Hematopoietic multipotent progenitor cell treated with erythropoietin and hydrocortisone succinate and interleukin-3 and kit ligand, for 6 days (in vitro differentiated cells): ENCODE results near the gene CHD9.

Source experiments
- DNase-seq: peaks from one replicate; pipeline ENCODE4 v3.0.0-alpha.2; 2015

Gene CHD9

DNA sequence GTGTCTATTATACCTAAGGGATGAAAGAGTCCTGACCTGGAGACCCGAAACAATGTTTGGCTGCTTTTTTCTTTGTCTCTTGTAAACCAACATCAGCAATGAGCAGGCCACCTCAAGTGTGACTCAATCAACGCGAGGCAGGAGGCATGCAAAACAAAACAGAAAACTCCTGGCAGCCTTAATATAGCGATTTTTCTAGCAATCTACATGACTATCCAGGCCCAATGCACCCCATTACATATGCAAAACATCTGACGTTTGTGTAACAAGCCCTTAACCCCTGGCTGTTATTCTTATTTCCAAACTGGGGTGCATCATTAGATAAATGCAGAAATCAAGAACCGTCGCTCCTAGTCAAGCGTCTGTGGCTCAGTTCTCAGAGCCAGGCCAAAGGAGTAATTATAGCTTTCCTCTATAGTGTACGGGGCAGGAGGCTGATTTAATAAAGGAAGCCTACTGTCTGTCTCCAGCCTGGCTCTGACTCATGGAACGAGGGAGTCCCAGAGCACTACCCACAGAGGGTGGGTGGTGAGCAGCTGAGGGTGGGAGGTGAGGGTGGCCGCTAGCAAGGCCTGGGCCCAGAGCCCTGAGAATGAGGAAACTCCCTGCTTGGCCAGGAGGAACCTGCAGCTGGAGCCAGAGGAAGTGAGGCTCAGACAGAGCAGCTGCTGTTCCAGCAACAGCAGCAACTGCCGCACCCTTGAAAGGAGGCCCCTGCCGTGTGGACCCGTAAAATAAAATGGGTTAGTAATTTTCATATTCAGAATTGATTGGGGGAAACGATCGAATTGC, 43.9 kb downstream of the CHD9 start:
- DNase-seq = peak; percentile 76

DNA sequence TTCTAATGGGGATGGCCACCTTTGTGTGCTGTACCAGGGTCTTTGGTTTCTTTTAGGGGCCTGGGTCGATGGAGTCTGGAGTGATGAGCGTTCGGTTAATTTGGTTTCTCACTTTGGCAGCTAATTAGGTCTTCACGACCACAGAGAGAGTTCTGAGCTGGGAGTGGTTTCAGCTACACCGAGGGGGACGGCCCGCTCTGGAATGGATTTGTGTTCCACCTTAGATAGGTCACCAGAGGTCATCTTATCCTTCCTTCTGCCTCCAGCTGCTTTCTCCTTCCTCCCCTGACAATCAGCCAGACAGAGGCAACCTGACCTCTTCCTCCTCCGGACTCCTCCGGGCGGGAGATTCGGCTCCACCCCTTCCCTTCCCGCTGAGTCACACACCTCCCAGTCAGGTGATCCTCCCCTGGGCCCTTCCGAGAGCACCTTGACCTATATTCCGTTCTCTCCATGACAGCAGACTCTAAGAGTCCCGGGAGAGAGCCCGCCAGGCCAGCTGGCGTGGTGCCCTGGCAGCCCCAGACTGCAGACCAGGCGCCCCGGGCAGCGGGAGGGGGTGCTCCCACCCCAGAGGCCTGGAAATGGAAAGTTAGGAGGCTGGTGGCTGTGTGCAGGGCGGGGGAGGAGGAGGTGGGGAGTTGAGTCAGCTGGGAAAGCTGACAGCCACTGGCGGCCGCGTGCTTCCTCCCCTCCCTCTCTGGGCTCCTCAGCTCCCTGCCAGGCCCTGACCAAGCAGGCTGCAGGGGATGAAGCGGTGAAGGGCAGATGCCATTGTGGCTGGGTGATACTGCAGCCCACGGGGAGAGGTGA, 44.7 kb downstream of the CHD9 start:
- peak; percentile 87 for DNase-seq

DNA sequence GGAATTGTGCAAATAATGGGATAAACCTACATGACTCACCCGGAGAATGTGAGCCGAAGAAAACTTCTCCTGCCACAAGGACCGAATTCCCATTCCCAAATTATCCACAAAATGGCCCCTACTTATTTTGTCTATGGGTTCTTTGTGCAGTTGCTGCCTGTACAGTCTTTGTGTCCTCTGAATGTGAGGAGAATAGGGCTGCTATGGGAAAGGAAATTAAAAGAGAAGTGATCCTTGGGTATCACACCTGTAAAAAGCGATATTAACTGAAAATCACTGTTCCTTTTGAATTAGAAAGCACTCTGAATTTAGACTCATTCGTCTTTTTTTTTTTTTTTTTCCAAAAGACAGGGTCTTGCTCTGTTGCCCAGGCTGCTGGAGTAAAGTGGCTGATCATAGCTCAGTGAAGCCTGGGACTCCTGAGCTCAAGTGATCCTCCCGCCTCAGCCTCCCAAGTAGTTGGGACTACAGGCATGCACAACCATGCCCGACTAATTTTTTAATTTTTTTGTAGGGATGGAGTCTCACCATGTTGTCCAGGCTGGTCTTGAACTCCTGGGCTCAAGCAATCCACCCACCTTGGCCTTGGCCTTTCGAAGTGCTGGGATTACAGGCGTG, 45.4 kb downstream of the CHD9 start:
- DNase-seq = no peak

DNA sequence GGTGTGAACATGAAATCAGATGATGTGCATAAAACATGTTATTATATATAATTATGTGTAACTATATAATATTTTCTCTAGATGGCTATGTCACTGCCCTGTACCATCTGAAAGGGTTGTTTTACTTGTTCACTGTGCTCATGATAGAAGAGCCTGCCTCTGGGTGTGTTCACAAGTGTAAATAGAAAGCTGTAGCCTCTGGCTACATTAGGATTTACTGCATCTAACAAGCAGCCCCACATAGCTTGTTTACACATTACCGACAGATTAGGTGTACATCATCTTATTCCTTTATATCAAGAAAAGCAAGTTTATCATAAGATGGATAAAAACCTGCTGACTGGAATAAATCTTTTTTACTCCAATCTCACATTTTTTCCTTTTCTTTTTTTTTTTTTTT, 46.1 kb downstream of the CHD9 start:
- no peak for DNase-seq

DNA sequence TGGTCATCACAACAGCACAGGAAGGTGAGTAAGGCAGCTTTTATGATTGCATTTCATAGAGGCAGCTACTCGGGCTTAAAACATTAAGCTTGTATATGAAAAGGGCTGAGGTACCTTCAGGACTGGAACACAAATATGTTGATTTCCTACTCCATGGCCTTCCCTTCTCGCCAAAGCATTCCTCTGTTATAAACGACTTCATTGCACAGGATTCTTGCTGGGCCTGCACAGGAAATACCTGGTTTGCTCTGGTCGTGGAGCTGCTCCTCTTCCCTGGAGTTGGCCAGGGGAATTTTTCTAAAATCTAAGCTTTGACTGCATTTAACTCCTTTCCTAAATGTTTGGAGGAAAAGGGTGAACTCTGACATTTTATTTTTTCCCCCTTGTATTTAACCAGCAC, 49.0 kb downstream of the CHD9 start:
- DNase-seq = no peak

DNA sequence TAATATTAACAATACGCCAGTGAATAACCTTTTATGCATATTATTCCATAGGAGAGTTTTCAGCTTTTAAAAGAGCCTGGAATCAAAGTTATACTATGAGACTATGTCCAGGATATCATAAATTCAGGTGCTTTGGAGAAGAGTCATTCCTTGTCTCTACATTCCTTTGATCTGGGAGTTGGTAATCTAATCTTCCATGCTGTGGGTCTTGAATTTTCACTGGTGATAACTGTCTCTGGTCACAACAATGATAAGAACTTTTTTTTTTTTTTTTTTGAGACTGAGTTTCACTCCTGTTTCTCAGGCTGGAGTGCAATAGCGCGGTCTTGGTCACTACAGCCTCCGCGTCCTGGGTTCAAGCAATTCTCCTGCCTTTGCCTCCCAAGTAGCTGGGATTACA, 50.8 kb downstream of the CHD9 start:
- DNase-seq = no peak

DNA sequence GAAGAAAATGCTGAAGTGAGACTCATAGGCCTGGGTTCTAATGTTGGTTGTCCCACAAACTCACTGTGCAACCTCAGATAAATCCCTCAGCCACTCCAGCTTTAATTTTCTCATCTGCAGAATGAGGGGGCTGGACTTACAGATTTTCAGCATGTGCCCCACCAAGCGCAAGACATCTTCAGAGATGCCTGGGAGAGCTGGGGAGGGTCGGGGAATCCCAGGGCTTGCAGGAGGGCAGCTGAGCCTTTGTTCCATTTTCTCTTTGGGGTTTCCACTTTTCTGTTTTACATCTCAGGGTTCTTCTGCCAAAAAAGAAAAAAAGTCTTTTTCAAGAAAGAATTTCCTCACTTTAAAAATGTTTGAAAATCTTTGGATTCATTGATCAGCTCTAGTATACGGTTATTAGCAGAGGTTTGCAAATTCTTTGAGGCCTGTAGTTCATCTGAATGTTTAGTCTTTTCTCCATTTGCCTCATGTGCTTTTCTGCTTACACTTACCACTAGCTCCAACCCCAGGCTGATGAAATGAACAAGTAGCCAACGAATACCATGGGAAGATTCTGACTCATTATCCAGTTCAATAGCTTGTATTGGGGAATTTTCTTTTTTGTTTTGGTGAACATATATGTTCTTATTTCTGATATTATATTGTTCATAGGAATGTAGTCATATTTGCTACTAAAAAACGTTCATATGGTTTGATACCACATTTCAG, 56.4 kb downstream of the CHD9 start:
- DNase-seq = no peak

DNA sequence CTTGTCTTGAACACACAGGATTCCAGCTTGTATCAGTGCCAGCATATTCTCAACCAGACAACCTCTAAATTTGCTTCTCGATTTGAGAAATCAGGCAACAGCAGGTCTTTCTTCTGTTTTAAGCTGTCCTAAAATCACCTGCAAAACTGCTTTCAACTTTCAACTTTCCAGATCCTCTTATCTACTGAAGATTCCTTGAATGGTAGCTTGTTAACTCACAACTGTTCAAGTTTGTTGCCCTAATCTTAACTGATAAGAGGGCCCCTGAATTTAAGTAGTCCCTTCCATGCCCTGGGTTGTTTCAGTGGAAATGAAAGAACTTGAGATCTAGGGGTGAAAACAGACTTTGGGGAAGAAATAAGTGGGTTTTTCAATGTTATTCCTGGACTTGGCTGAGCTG, 57.2 kb downstream of the CHD9 start:
- DNase-seq = peak; percentile 63

DNA sequence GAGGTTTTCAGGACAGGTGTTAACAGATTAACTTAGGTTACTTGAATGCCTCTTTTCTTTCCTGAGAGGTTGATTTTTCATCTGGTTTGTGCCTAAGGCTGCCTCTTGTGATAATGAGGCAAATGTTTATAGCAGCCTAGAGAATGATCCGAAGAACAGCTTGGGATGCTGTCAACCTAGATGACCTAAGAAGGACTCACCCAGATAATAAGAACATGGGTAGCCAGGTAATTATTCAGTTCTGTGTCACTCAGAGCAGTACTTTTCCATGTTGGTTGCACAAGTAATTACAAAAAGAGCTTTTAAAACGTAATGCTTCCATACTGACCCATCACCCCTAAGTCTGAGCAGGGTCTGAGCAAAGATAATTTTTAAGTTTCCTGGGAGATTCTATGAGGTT, 60.3 kb downstream of the CHD9 start:
- no peak for DNase-seq

DNA sequence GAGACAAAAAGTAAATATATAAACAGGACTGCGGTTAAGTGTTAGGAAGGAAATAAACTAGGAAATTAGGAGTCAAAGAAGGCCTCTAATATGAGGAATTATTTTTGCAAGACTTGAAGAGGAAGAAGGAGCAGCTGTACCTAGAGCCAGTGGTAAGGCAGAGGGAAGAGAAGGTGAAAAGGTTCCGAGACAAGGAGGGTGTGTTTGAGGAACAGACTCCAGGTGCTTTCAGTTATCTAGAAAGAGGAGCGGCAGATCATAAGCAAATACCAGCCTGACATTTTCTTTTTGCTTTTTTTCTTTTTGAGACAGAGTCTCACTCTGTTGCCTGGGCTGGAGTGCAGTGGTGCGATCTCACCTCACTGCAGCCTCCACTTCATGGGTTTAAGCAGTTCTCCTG, 61.0 kb downstream of the CHD9 start:
- DNase-seq = no peak

DNA sequence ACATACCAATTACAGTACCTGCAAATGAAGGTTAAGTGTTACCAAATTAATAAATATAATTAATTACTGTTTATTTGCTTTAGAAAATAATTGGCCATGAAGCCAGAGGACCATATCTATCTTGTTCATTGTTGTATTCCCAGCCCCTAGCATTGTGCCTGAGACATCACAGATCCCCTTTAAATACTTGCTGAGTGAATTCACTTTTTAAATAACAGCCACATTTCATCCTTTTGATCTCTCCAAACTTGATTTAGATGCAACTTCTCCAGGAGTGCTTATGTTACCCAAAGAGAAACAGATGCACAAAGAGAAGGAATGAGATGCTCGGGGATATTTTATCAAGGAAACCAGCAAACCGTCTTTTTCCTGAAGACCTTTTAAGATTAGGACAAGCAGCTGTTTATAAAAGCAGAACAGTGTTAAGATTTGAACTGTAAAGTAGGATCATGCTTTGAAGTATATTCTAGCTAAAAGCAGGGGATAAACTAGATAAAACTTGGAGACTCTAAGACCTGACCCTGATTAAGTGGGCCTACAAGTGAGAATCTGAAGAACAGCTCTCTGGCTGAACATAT, 66.3 kb downstream of the CHD9 start:
- peak; percentile 27 for DNase-seq

DNA sequence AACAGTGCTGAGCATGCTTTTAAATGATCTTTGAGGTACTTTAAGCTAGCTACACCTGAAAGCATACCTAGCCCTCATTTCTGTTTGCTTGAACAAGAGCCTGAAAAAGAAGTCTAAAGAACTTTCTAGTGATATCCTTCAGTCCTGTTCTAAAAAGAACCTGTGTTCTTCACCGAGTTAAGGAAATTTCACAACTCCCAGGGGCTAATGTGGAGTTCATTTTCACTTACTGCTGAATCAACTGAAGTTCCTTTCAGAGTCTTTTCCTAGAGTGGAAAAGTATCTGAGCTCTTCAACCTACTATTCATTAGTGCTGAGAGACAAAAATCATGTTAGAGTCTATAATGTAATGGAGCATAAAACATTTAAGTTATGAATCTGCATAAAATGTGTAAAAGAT, 66.9 kb downstream of the CHD9 start:
- DNase-seq = no peak

DNA sequence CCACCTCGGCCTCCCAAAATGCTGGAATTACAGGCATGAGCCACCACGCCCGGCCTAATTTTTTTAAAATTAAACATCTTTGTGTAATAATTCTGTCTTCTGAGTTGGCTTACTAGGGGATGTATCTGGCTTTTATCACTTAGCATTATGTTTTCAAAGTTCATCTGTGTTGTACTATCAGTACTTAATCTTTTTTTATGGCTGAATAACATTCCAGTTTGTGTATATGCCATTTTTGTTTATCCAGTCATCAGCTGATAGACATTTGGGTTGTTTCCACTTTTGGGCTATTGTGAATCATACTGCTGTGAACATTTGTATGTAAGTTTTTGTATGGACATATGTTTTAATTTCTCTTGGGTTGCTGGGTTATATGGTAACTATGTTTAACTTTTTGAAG, 69.0 kb downstream of the CHD9 start:
- no peak for DNase-seq

DNA sequence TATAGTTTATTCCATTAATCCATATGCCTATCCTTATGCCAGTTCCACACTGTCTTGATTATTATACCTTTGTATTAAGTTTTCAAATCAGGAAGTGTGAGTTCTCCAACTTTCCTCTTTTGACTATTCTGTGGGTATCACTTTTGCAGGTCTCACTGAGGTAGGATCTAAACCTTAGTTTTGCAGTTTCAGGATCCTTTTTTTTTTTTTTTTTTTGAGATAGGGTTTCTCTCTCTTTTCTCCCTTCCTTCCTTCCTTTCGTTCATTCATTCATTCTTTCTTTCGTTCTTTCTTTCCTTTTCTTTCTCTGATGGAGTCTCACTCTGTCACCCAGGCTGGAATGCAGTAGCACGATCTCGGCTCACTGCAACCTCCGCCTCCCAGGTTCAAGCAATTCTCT, 71.6 kb downstream of the CHD9 start:
- no peak for DNase-seq

DNA sequence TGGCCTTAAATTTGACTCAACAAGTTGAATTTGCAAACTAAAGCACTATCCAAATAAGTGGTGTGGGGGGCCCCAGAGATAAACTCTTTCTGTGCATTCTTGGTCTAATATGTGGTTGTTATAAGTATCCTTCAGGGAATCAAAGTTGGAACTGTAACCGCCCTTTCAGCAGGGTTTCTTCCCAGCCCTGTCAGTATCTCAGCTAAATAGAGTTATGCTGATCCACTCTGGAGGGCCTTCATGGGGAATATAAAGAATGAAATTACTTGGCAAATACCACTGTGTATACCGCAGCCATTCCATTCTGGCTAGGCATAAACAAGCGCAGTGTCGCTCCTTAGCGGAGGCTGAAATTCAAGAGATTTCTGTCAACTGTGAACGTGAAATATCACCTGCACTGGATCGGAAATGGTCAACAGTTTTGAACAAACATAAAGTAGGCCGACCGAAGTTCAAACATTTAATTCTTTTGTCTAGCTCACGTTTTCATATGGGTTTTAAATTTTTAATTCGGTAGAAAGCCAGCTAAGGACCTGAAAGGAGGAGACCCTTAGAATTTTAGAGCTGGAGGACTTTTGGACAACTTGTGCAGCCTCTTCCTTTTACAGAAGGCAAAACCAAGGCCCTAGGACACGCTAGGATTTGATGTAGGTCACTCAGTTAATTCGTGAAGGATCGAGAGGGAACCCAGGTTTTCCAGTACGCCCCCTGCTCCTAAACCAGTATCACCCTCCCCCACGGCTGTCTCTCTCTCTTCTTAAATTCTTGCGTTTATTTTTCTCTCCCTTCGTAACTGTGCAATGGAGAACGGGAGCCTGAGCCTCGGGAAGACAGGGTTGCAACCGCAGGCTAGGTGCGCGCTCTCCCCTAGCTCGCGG, 74.7 kb downstream of the CHD9 start:
- DNase-seq = peak; percentile 38

DNA sequence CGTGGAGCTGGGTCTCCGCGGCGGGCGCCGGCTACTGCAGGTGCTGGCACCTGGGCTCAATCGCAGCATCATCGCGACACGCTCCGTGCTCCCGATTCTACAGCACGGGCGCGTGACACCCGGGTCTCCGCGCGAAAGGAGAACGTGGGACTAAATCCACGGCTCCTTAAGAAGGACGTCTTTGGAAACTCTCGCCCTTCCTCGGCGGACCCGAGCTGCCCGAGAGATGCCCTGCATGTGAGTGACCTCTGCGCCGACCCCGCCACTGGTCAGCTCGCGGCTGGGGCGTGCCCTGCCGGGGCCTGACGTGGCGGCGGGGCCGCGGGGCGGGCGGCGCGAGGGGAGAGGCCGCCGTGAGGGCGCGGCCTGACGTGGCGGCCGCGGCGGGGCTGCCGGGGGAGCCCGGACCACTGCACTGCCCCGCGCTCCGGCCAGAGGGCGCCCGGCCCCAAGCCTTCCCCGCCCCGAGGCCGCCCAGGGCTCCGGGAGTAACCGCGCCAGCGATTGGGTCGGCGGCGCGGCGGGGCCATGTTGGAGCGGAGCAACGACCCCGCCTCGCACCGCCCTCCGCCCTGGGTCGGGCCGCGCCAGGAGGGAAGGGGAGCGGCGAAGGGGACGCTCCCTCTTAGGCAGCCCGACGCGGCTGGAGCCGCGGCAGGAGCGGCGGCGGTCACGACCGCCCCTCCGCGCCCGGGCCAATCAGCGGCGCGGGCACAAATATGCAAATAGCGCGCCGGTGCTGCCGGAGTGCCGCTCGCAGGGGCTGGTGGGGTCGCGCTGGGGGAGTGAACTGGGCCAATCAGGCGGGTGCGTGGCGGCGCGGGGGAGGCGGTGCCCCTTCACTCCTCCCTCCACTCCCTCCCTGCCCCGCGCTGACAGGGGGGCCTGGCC, 75.6 kb downstream of the CHD9 start:
- DNase-seq = peak; percentile 97

DNA sequence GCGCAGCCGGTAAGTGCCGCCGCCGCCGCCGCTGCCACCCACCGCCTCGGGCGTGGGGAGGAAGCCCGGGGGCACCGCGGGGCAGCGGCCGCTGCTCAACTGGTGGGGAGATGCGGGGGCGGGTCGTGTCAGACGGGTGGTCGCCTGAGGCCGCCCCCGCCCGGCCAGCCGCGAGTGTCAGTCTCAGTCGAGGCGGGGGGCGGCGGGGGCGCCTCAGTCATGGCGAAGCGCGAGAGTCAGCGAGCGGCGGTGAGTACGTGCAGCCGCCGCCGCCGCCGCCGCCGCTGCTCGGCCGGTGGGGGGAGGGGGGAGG, 76.2 kb downstream of the CHD9 start:
- DNase-seq = peak; percentile 17

DNA sequence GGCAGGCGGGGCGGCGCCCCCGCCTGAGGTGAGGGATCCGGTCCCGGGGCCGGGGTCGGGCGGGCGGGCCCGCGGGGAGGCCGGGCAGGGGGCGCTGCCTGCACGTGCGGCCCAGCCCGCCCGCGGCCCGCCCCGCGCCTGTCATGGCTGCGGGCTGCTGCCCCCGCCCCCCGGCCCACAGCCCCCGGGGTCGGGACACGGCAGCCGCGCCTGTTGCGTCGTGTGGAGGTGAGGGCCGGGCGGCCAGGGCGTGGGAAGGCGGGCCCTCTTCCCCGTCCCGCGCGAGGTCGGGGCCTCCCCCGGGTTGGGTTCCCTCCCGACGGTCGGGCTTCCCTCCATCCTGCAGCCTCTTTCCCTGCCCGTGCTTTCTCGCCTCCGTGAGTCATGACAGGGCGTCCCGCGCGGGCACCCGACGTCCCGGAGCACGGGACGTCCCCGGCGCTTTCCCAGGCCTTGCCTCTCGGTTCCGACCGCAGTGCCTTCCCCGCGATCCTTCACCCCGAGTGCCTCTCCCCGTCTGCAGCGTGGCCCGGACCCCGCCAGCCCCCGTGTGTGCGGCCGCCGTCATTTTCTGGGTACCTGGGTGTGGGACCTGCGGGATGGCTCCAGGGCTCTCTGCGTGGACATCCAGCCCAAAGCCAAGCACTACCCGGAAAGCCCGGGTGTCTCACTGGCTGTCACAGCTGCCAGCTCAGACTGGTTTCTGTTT, 76.7 kb downstream of the CHD9 start:
- DNase-seq = peak; percentile 50

DNA sequence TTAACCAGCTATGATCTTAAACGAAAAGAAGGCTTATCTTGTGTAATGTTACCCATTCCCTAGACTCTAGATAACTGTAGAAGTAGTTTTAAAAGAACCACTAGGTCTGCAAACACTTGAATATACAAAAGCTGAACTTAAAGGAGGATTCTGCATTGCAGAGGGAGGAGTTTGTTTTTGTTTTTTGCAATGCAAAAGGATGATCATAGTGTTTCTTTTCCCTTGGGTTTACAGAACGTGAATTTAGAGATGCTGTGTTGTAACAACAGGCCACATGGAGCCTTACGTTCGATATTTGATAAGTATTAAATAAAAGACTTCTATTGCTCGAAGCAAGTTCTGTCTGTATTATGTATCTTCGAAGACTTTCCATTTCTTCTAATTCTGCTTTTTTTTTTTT, 77.6 kb downstream of the CHD9 start:
- peak; percentile 39 for DNase-seq

DNA sequence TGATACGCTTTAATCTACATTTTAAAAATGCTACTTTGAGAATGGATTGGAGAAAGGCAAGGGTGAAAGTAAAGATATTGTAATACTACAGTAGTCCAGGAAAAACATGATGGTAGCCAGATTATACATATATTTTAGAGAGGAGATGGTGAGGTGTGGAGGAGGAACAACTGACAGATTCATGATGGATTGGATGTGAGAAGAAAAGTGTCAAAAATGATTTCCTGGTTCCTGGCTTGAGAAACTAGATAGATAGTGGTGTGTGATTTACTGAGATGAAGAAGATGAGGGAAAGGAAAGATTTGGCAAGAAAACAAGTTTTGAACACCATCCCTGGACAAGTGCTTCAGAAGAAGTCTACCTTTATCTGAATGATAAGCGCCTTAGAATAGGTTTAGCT, 80.5 kb downstream of the CHD9 start:
- DNase-seq = no peak
